Activated T-helper 1 cell treated with anti-CD3 and anti-CD28 coated beads, Interleukin-12 subunit alpha, Interleukin-12 subunit beta, Interleukin-2, Interleukin-4 antibody, amounts not matched to agents 30 ng/mL and 10 ng/mL and 1 ng/mL, durations not matched to agents 14 hours and 24 hours and 36 hours (primary cell): ENCODE measurements around the gene USP5. TPM values are rescaled to one million over a fixed set of nuclear protein-coding genes. Genes with fewer than 3 reads are reported as not detected.
A peak's percentile ranks its signal among the peaks of the same experiment; 100 is the strongest.

ENCODE experiments used
- DNase-seq: peaks from one replicate; pipeline ENCODE4 v3.0.0; 2021; ENCODE audit warnings: low spot score
- H3K27ac Mint-ChIP-seq: one replicate; pipeline ENCODE4 v1.8.0; 2021; ENCODE audit warnings: mild to moderate bottlenecking, mixed read lengths
- H3K27me3 Mint-ChIP-seq: one replicate; pipeline ENCODE4 v1.8.0; 2022; ENCODE audit warnings: mild to moderate bottlenecking, moderate library complexity, mixed read lengths; ENCODE audit not compliant: insufficient read depth
- H3K36me3 Mint-ChIP-seq: one replicate; pipeline ENCODE4 v1.8.0; 2021; ENCODE audit warnings: low read depth, mixed read lengths
- H3K4me1 Mint-ChIP-seq: one replicate; pipeline ENCODE4 v1.8.0; 2021; ENCODE audit warnings: low read depth, mixed read lengths
- H3K4me3 Mint-ChIP-seq: one replicate; pipeline ENCODE4 v1.8.0; 2021; ENCODE audit warnings: mild to moderate bottlenecking, moderate library complexity, mixed read lengths
- H3K9me3 Mint-ChIP-seq: one replicate; pipeline ENCODE4 v1.8.0; 2021; ENCODE audit warnings: mixed read lengths
- intact Hi-C: fragments of 100-400 bp; cut with micrococcal nuclease; formaldehyde crosslinking; loops from one replicate; pipeline ENCODE4 v1.15.1; 2024
- total RNA-seq: library from RNA; stranded (reverse); gene quantifications from 2 replicates; pipeline ENCODE4 v1.2.3, GENCODE V29; 2022

The USP5 gene
- total RNA-seq, 1 donor from 2014 or later, result 127 TPM

GRCh38 chr12:6912164-6912935, 60.4 kb downstream of the USP5 start:
- intact Hi-C loops, result no loop called here

GRCh38 chr12:6914246-6914946, 62.4 kb downstream of the USP5 start, which contains the start of gene ENO2:
TSS of gene ENO2 (plus strand) at chr12:6914580. CDS start at chr12:6915833, 1,253 bp downstream.
- Mint-ChIP-seq H3K36me3 (peaks cover 20% of the 10 kb centered on the region), H3K9me3 (no peaks in the 10 kb centered on the region), H3K4me3 (peak within 1 kb of the TSS; percentile 96), H3K4me1 (peaks cover 52% of the 10 kb centered on the region), H3K27ac (peak within 1 kb of the TSS; percentile 88), H3K27me3 (no peaks in the 10 kb centered on the region)
- peak; percentile 77 for DNase-seq
- intact Hi-C loops, result loop anchor here (1.0 to 2.0 kb wide), 4 partner anchors 10 to 42 kb away; partner anchors contain the start of genes LRRC23 and SPSB2

More at GRCh38 chr12:6912164-6912935, 60.4 kb downstream of the USP5 start:
- no peak for DNase-seq
- Mint-ChIP-seq H3K4me3 (peak overlapping the region; percentile 59), H3K9me3 (no peaks in the 10 kb centered on the region), H3K4me1 (peaks cover 43% of the 10 kb centered on the region), H3K36me3 (peaks cover 14% of the 10 kb centered on the region), H3K27me3 (no peaks in the 10 kb centered on the region), H3K27ac (peak overlapping the region; percentile 76)

GRCh38 chr12:6914947-6915788, 63.2 kb downstream of the USP5 start:
- no peaks in the 10 kb centered on the region for H3K9me3 Mint-ChIP-seq
- intact Hi-C loops, result loop anchor here (1.0 to 2.0 kb wide), 5 partner anchors 9 to 42 kb away; partner anchors contain the start of genes LRRC23 and SPSB2
- peaks cover 28% of the 10 kb centered on the region for H3K36me3 Mint-ChIP-seq
- peak overlapping the region; percentile 88 for H3K27ac Mint-ChIP-seq
- no peak for DNase-seq
- H3K4me1 Mint-ChIP-seq, result peaks cover 60% of the 10 kb centered on the region
- no peaks in the 10 kb centered on the region for H3K27me3 Mint-ChIP-seq
- peak overlapping the region; percentile 96 for H3K4me3 Mint-ChIP-seq

- H3K27me3 Mint-ChIP-seq, result no peaks in the 10 kb centered on the region
- peak overlapping the region; percentile 96 for H3K4me3 Mint-ChIP-seq
- intact Hi-C loops, result loop anchor here (1.0 to 2.0 kb wide), 3 partner anchors 8 to 43 kb away; partner anchors contain the start of gene SPSB2
- peaks cover 28% of the 10 kb centered on the region for H3K36me3 Mint-ChIP-seq
- DNase-seq, result no peak
- peaks cover 60% of the 10 kb centered on the region for H3K4me1 Mint-ChIP-seq
- peak overlapping the region; percentile 88 for H3K27ac Mint-ChIP-seq
- H3K9me3 Mint-ChIP-seq, result no peaks in the 10 kb centered on the region
Observed at GRCh38 chr12:6915789-6916285, 63.9 kb downstream of the USP5 start.

Other genes starting within 250 kb of the USP5 start
- gene CHD4, start 244.8 kb upstream of the USP5 start, total RNA-seq, result 348 and 368 TPM in 2 replicates
- gene LPAR5, start 216.2 kb upstream of the USP5 start, total RNA-seq, result 2.8 and 3.1 TPM in 2 replicates
- 0.83 and 1.0 TPM in 2 replicates for gene ACRBP, start 204.7 kb upstream of the USP5 start, total RNA-seq
- gene ING4, start 189.0 kb upstream of the USP5 start, total RNA-seq, result 14.6 and 15.0 TPM in 2 replicates
- 79.6 and 89.8 TPM in 2 replicates for gene ZNF384, start 162.8 kb upstream of the USP5 start, total RNA-seq
- 0.07 and 0.08 TPM in 2 replicates for gene PIANP, start 151.3 kb upstream of the USP5 start, total RNA-seq
- gene COPS7A, start 128.1 kb upstream of the USP5 start, total RNA-seq, result 34.6 and 36.2 TPM in 2 replicates
- 159 and 161 TPM in 2 replicates for gene MLF2, start 99.0 kb upstream of the USP5 start, total RNA-seq
- 247 and 262 TPM in 2 replicates for gene PTMS, start 85.8 kb upstream of the USP5 start, total RNA-seq
- 268 and 275 TPM in 2 replicates for gene LAG3, start 79.6 kb upstream of the USP5 start, total RNA-seq
- 311 TPM in 2 replicates for gene CD4, start 62.6 kb upstream of the USP5 start, total RNA-seq
- gene GPR162, start 30.3 kb upstream of the USP5 start, total RNA-seq, result 0.29 and 0.32 TPM in 2 replicates
- gene P3H3, start 23.7 kb upstream of the USP5 start, total RNA-seq, result 3.5 and 4.0 TPM in 2 replicates
- gene GNB3, start 11.2 kb upstream of the USP5 start, total RNA-seq, result 1.6 and 1.7 TPM in 2 replicates
- gene CDCA3, start 864 bp upstream of the USP5 start, total RNA-seq, result 27.2 and 32.5 TPM in 2 replicates
- gene TPI1, start 15.4 kb downstream of the USP5 start, total RNA-seq, result 1,427 and 1,438 TPM in 2 replicates
- 3.4 and 4.7 TPM in 2 replicates for gene SPSB2, start 21.2 kb downstream of the USP5 start, total RNA-seq
- 5.3 and 5.6 TPM in 2 replicates for gene LRRC23, start 52.7 kb downstream of the USP5 start, total RNA-seq
- gene ENO2, start 62.4 kb downstream of the USP5 start, total RNA-seq, result 147 and 156 TPM in 2 replicates
- gene ATN1, start 75.8 kb downstream of the USP5 start, total RNA-seq, result 70.8 and 71.2 TPM in 2 replicates
- gene RNU7-1, start 91.7 kb downstream of the USP5 start, total RNA-seq, result not detected in 2 replicates
- gene C12orf57, start 91.9 kb downstream of the USP5 start, total RNA-seq, result 190 and 197 TPM in 2 replicates
- gene PTPN6, start 99.2 kb downstream of the USP5 start, total RNA-seq, result 332 and 341 TPM in 2 replicates
- gene PHB2, start 118.5 kb downstream of the USP5 start, total RNA-seq, result 456 and 469 TPM in 2 replicates
- gene EMG1, start 118.8 kb downstream of the USP5 start, total RNA-seq, result 132 and 134 TPM in 2 replicates
- gene LPCAT3, start 166.3 kb downstream of the USP5 start, total RNA-seq, result 27.9 and 30.0 TPM in 2 replicates
- 1.6 and 2.4 TPM in 2 replicates for gene C1S, start 208.6 kb downstream of the USP5 start, total RNA-seq
- 1.7 and 2.0 TPM in 2 replicates for gene C1R, start 240.3 kb downstream of the USP5 start, total RNA-seq